GM12891 (cell line): ENCODE measurements around the gene PSME2.

Experiments
- POLR2A ChIP-seq: IDR thresholded peaks from 2 replicates; pipeline ENCODE4 v1.6.1; 2011; ENCODE audit warnings: low read depth, low read length, control low read depth
- POLR2AphosphoS5 ChIP-seq: IDR thresholded peaks from 2 replicates; pipeline ENCODE4 v1.6.1; 2011; ENCODE audit warnings: low read depth, low read length, control low read depth
- SPI1 ChIP-seq: IDR thresholded peaks from 2 replicates; pipeline ENCODE4 v1.6.1; 2011; ENCODE audit warnings: low read depth, low read length, control low read depth
- TAF1 ChIP-seq: IDR thresholded peaks from 2 replicates; pipeline ENCODE4 v1.6.1; 2011; ENCODE audit warnings: low read depth, low read length, control low read depth

DNA sequence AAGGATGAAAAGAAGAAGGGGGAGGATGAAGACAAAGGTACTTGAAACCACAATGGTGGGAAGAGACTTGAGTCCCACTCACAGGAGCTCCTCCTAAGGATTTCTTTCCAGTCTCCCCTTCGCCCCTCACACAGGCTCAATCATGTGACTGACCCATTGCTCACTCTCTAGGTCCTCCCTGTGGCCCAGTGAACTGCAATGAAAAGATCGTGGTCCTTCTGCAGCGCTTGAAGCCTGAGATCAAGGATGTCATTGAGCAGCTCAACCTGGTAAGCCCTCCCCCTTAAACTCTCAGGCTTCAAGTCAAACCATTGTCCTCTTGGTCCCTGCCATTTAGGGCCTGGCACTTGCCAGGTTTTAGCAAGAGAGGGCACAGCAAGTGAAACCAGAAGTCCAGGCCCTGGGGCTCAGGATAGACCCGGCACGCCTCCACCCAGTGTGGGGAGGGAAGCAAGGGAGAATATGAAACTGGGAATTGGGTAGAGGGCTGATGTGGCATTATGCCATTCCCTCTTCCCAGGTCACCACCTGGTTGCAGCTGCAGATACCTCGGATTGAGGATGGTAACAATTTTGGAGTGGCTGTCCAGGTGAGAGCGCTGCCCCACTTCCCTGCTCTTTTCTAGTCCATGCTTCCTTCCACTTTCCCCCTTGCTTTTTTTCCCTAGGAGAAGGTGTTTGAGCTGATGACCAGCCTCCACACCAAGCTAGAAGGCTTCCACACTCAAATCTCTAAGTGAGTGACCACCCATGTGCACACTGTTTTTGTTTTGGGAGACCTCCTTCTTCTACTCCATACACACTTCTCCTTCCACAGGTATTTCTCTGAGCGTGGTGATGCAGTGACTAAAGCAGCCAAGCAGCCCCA lies 8.6 kb downstream of the PSME2 start:
- no peak for TF ChIP-seq POLR2AphosphoS5
- no peak for TF ChIP-seq SPI1
- TF ChIP-seq TAF1: no peak
- peak; percentile 53; the same call in 1 of the 2 replicates for TF ChIP-seq POLR2A
